Stimulated activated CD8-positive, alpha-beta memory T cell treated with anti-CD3 and anti-CD28 coated beads, Interleukin-15, amount 100 ng/mL, for 4 hours (primary cell): ENCODE results near the gene ZNF212.

Experiments
- DNase-seq, 2 donors: peaks; one replicate each; pipeline ENCODE4 v3.0.0-alpha.2; 2020; ENCODE audit warnings: low read depth in 2 of 2

Gene ZNF212

DNA sequence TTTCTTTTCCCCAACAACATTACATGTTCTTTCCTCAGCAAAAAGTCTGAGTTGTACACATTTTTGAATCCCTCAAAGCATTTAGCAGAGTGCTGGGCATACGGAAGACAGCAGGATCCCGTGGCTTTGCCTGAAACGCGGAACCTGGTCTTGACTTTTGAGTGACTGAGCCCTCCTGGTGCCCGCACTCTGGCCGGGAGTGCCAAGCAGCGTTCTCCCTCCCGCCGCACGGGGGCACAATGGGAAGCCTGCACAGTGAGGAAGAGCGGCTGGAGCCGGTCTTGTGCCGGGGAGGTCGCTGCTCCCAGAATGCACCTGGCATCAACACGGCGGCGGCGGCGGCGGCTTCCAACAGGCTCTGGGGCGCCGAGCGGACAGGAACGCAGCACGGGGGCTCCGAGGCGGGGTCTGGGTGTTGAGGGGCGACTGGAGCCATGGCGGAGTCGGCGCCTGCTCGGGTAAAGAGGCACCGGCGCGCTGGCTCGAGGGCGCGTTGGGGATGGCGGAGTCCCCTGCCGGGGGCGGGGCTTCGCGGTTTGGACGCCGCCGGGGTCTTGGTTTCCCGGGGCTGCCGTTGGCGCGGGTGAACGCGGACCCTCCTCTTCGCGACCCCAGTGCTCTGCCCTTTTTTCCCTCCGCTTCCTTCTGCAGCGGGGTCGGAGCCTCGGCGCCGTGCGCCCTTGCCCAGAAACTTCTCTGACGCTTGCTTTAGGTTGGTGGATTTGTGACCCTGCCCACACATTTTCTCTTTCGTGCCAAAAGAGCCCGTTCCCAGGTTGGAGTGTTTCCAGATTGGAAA lies at the start of gene ZNF212:
Gene ZNF212 (plus strand): TSS at position 307 of the 799 bp plus-strand sequence. CDS start 128 bp downstream, at position 435.
- DNase-seq: peak; percentile 75 to 80

DNA sequence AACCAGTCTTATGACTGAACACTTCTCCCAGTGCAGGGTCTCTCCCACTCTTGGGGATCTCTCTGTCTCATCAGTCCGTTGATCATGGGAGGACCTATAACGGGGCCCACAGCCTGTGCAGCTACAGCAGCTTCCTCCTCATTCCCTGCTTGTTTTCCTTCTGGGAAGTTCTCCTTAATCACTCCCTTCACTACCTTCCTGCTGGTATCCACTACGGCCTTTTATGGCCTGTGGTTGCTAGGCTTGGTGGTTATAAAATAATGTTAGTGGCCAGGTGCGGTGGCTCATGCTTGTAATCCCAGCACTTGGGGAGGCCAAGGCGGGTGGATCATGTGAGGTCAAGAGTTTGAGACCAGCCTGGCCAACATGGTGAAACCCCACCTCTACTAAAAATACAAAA lies 47.6 kb upstream of the ZNF212 start:
- DNase-seq: no peak

GRCh38 chr7:149194799-149195179 lies 44.7 kb upstream of the ZNF212 start:
- DNase-seq: no peak

DNA sequence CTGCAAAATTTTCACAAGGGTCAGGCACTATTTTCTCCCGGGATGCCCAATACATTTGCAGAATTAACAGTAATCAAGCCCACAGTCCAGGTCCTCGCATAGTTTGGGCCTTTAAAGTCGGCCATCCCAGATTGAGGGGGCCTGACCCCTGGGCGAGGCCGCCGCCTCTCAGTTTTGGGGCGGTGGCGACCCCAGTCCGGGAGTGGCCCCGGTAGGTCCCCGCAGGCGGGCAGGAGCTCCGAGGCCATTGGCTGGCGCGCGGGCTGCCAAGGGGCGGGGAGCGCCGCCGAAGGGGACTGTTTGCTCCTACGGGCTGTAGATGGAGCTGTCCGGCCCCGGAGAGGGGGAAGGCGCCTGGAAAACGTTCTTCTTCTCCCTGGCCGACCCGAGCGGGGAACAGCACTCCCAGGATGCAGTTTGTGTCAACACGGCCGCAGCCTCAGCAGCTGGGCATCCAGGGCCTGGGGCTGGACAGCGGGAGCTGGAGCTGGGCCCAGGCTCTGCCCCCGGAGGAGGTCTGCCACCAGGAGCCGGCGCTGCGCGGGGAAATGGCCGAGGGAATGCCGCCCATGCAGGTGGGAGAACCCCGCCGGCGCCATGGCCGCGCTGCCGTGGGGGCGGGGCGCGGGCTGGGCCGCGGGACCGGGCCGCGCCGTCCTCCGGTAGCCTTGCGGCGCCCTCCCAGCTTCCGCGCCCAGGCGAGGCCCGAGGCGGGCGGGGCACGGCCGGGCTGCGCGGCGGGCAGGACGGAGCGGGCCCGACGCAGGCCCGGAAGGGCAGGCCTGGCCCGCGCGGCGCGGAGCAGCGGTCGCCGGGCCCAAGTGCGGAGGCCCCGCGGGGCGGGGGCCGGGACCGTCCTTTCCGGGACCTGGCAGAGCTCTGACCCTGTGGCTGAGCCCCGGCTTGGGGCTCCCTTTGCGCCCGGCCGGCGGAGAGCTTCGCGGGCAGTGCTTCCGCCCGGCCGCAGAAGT lies 44.0 kb upstream of the ZNF212 start, which contains the start of gene ZNF282:
Gene ZNF282 (plus strand): TSS at position 367 of the 971 bp plus-strand sequence. CDS start 44 bp downstream, at position 411.
- DNase-seq: peak; percentile 32 to 41

GRCh38 chr7:149196151-149196704 lies 43.2 kb upstream of the ZNF212 start:
- no peak for DNase-seq

DNA sequence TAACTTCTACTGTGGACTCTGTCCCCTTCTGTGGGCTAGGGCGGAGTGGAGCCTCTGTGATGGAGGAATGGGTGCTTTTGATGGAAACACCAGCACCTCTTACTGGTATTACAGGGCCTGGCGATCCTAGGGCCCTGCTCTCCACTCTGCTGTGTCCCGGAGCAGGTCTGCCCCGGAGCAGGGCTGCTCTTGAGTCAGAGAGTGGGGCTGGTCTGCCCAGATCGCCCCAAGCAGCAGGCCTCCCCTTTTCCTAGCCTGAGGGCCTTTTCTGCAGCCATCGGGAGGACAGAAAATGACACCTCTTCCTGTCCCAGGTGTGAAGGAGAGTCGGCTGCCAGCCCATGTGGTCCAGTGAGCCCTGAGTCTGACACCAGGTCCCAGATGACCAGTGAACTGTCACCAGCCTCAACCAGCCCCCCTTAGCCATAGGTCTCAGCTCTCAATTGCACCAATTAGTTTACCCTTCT lies 42.7 kb upstream of the ZNF212 start:
- no peak for DNase-seq

DNA sequence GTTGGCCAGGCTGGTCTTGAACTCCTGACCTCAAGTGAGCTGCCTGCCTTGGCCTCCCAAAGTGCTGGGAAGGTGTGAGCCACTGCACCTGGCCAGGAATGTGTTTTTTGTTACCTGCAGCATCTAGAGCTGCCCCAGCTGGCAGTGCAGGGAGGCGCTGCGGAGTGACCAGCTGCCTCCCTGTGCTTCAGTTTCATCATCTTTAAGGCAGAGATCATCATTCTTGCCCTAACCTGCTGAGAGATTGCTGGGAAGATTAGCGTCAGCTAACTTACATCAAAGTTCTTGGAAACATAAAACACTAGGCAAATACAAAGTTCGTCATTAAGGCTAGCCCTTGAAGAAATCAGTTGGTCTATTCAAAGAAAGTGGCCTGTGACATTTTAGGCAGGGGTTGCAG lies 41.8 kb upstream of the ZNF212 start:
- DNase-seq: no peak

DNA sequence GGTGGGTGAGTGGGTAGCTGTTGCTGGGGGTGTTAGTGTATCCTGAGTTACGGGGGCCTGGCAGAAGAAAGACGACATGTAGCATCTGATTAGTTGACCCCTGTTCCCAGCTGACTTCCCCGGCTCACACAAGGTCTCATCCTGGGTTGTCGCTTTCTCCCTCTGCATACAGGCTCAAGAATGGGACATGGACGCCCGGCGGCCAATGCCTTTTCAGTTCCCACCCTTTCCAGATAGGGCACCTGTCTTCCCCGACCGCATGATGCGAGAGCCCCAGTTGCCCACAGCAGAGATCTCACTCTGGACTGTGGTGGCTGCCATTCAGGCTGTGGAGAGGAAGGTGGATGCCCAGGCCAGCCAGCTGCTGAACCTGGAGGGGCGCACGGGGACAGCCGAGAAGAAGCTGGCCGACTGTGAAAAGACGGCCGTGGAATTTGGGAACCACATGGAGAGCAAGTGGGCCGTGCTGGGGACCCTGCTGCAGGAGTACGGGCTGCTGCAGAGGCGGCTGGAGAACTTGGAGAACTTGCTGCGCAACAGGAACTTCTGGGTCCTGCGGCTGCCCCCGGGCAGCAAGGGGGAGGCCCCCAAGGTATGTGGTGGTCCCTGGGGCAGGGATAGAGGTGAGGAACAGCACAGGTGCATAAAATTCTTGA lies 41.2 kb upstream of the ZNF212 start:
- no peak for DNase-seq

DNA sequence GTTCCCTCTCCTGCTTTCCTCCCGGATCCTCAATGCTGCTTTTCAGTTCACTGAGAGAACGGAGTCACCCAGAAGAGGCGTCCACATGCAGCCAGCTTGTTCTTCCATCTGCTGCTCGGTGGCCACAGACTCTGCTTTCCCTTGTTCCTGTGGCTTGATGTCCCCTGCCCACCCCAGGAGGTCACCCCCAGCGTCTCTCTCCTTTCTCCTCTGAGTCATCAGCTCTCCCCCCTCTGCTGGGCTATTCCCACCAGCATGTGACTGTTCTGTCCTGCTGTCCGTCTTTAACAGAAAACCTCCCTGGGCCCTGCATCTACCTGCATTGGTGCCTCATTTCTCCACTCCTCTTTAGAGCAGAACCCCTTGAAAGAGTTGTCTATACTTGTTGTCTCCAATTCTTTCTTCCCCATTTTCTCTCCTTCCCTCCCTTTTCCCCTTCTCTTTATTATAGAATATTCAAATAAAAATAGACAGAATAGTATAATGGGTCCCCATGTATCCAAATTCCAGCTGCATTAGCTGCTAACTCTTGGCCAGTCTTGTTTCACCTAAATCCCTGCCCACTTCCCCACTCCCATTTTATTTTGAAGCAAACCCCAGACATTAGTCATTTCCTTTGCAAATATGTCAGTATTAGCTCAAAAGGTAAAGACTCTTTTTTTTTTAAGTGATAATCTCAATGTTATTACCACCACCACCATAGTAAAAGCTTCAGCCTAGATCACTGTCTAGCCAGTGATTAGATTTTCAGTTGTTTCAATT lies 40.0 kb upstream of the ZNF212 start:
- DNase-seq: no peak

- no peak for DNase-seq
Observed at GRCh38 chr7:149202831-149203231, 36.6 kb upstream of the ZNF212 start.

- no peak for DNase-seq
Observed at GRCh38 chr7:149205690-149206381, 33.6 kb upstream of the ZNF212 start.

GRCh38 chr7:149207324-149208035 lies 32.0 kb upstream of the ZNF212 start:
- DNase-seq: no peak

DNA sequence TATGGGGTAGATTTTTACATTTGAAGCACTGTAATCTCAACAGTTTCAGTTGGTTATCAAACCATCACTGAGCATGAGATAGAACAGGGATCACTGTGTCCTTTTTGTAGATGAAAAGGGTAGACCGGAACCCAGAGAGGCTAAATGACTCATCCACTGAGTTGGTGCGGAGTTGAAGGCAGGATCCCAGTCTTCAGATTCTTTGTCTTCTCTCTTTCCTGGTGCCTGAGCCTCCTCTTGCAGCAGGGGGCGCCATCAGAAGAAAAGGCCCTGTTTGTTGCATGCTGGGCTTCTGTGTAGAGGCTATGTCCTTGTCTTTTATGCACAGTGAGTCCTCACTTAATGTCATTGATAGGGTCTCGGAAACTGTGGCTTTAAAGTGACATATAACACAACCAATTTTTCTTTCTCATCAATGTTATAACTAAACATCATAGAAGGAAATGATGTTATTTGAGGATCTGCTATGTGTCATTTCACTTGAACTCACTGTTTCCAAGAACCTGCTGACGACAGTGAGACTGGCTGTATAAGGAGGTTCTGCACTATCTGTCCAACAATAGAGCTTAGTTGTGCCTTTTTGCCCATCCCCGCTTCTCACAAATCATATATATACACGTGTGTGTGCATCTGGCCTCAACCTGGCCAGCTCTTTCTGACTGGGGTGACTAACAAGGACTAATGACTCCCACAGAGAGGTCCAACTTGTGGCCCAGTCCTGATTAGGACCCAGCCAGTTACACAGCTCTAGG lies 29.8 kb upstream of the ZNF212 start:
- DNase-seq: peak; percentile 14 to 44

- DNase-seq: no peak
Observed at GRCh38 chr7:149210551-149210950, 28.9 kb upstream of the ZNF212 start.

GRCh38 chr7:149214020-149214720 lies 25.3 kb upstream of the ZNF212 start:
- DNase-seq: no peak

DNA sequence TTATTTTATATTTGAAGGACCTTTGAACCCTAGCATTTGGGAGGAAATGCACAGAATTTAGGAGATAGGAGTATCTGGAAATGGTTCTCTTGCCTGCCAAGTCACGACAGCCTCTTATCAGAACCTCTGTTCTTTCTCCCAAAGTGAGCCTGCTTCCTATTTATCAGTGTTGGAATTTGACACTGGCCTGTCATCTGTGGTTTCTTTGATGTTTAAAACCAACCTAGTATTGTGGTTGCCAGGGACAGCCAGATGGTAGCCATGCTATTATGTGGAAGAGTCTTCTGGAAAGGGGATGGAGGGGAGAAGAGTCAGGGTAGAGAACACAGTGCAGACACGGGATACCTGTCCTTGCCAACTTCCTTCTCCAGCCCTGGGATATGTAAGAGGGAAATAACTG lies 23.0 kb upstream of the ZNF212 start:
- no peak for DNase-seq

- DNase-seq: no peak
Observed at GRCh38 chr7:149217570-149217969, 21.9 kb upstream of the ZNF212 start.
